Subcutaneous abdominal adipose tissue (tissue), 5 donors: Measurements from ENCODE around the gene TCF4.

Experiments
- H3K27ac ChIP-seq: one replicate; pipeline ENCODE4 v1.7.0; 2013; ENCODE audit warnings: low read depth, mild to moderate bottlenecking, inconsistent platforms, low read length, moderate library complexity
- H3K27me3 ChIP-seq, 5 donors: one replicate each; pipeline ENCODE4 v1.7.0; 2013; ENCODE audit warnings: low read length in 5 of 5, inconsistent platforms in 1 of 5; ENCODE audit not compliant: control insufficient read depth in 5 of 5, insufficient read depth in 4 of 5
- H3K36me3 ChIP-seq, 5 donors: one replicate each; pipeline ENCODE4 v1.7.0; 2013; ENCODE audit warnings: low read length in 5 of 5; ENCODE audit not compliant: control insufficient read depth in 5 of 5, insufficient read depth in 5 of 5
- H3K4me1 ChIP-seq, 5 donors: one replicate each; pipeline ENCODE4 v1.7.0; 2013; ENCODE audit warnings: low read length in 5 of 5, mild to moderate bottlenecking in 3 of 5, moderate library complexity in 1 of 5; ENCODE audit not compliant: control insufficient read depth in 5 of 5, insufficient read depth in 5 of 5
- H3K4me3 ChIP-seq, 5 donors: one replicate each; pipeline ENCODE4 v1.7.0; 2013; ENCODE audit warnings: low read length in 5 of 5, low read depth in 1 of 5
- H3K9ac ChIP-seq, 5 donors: one replicate each; pipeline ENCODE4 v1.7.0; 2013; ENCODE audit warnings: low read length in 5 of 5, mild to moderate bottlenecking in 4 of 5, moderate library complexity in 3 of 5
- H3K9me3 ChIP-seq, 5 donors: one replicate each; pipeline ENCODE4 v1.7.0; 2013; ENCODE audit warnings: low read length in 5 of 5; ENCODE audit not compliant: control insufficient read depth in 5 of 5
- donor health status: healthy.
- donor health status: healthy.
- donor health status: healthy.
- donor health status: healthy.
- donor health status: healthy.

Gene TCF4

GRCh38 chr18:55530166-55530565 lies 57.8 kb downstream of the TCF4 start:
- Histone ChIP-seq H3K9me3 (no peaks in the 10 kb centered on the region), H3K27ac (no peak overlapping the region), H3K9ac (no peak overlapping the region), H3K4me1 (peaks cover 0 to 4% (median 0%) of the 10 kb centered on the region in 5 donors), H3K4me3 (no peak overlapping the region), H3K36me3 (no peaks in the 10 kb centered on the region), H3K27me3 (no peaks in the 10 kb centered on the region)

DNA sequence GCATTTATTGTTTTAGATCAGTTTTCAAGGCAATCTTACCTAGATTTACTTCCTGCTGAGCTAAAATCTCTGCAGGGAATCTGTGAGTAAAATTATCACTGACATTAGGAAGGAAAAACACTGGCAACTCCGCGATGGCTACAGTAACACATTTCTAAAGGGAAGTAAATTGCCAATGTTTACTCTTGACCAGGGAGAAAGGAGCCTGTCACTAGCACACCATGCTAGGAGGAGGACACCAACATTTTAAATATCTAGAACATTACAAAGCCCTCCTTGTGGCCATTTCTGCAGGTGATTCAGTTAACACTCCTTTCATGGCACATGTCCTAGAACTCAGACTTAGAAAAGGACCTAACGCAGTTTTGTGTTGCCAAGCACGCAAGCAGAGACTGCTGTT lies 58.4 kb downstream of the TCF4 start:
- H3K27ac ChIP-seq = no peak overlapping the region
- H3K4me1 ChIP-seq = peaks cover 0 to 4% (median 0%) of the 10 kb centered on the region in 5 donors
- no peak overlapping the region for H3K9ac ChIP-seq
- no peaks in the 10 kb centered on the region for H3K36me3 ChIP-seq
- no peaks in the 10 kb centered on the region for H3K27me3 ChIP-seq
- H3K4me3 ChIP-seq = no peak overlapping the region
- no peaks in the 10 kb centered on the region for H3K9me3 ChIP-seq

- H3K27me3 ChIP-seq = no peaks in the 10 kb centered on the region
- H3K4me1 ChIP-seq = peaks cover 0 to 4% (median 0%) of the 10 kb centered on the region in 5 donors
- no peaks in the 10 kb centered on the region for H3K36me3 ChIP-seq
Observed at GRCh38 chr18:55525845-55526244, 62.1 kb downstream of the TCF4 start.

DNA sequence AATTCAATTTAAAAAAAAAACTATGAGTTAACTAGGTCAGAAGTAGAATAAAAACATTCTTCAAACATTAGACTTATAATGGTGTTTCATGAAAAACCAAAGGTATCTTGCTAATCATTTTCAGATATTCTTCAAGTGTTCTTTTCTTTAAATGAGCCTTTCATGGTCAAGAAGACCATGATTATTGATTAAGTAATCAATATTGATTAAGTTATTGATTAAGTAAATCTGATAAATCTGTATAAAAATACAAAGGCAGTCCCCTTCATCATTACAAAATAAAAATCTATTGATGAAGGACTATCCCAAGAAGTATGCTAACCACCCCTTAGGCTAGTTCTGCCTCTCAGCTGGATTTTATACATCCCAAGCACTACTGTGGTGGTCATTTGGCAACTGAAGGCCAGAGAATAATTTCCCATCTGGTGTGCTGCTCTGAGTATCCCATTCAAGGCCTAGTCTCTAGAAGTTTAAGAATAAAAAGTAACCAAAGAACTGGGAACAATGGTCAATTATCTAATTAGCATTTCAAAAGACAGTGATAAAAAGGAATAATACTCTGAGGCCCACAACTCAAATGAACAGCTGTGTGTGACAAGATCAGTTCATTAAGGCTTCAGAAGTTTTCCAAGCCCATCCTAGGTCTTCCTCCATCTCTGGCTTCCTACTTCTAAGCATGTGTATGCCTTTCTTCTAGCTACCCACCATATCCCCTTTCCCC lies 63.5 kb downstream of the TCF4 start:
- no peak overlapping the region for H3K9ac ChIP-seq
- no peaks in the 10 kb centered on the region for H3K9me3 ChIP-seq
- no peaks in the 10 kb centered on the region for H3K36me3 ChIP-seq
- no peaks in the 10 kb centered on the region for H3K27me3 ChIP-seq
- H3K4me3 ChIP-seq = no peak overlapping the region
- H3K4me1 ChIP-seq = peaks cover 0 to under 1% (median 0%) of the 10 kb centered on the region in 5 donors
- H3K27ac ChIP-seq = no peak overlapping the region

More at GRCh38 chr18:55525845-55526244, 62.1 kb downstream of the TCF4 start:
- Histone ChIP-seq H3K27ac (no peak overlapping the region), H3K4me3 (no peak overlapping the region), H3K9ac (no peak overlapping the region), H3K9me3 (no peaks in the 10 kb centered on the region)

DNA sequence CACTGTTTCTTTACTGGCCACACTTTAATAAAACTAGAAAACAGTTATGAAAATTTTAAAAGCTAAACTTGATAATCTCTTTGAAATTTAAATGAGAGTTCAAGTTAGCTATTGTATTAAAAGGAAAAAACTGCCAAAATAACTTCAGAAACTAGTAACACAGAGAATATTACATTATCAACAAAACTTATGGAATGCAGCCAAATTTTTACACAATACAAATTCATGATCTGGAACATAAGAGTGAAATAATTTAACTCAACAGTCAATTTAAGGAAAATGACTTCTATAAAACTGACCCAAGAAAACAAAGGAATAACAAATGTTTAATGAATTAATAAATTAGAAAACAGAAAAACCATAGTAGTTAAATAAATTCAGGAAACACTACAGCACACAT lies 65.0 kb downstream of the TCF4 start:
- Histone ChIP-seq H3K9me3 (no peaks in the 10 kb centered on the region), H3K36me3 (no peaks in the 10 kb centered on the region), H3K27ac (no peak overlapping the region), H3K4me3 (no peak overlapping the region), H3K27me3 (no peaks in the 10 kb centered on the region), H3K9ac (no peak overlapping the region), H3K4me1 (no peaks in the 10 kb centered on the region)

GRCh38 chr18:55522011-55522410 lies 66.0 kb downstream of the TCF4 start:
- Histone ChIP-seq H3K9me3 (no peaks in the 10 kb centered on the region), H3K4me1 (no peaks in the 10 kb centered on the region), H3K4me3 (no peak overlapping the region), H3K36me3 (no peaks in the 10 kb centered on the region), H3K27me3 (no peaks in the 10 kb centered on the region), H3K27ac (no peak overlapping the region), H3K9ac (no peak overlapping the region)

DNA sequence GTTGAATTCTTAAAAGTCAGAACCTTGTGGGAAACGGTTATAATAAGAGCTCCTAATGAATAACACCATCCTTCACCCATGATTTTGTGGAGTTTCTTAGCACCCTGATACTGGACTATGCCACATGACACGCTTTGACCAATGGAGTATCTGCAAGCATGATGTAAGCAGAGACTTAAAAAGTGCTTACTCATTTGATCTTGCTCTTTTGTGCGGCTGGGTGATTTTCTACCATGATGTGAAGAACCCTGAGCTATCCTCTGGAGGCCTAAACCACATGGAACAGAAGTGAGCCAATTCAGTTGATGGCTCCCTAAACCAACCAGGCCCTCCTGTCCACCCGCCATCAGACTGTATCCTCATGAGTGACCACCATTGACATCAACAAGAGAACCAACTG lies 70.9 kb downstream of the TCF4 start:
- Histone ChIP-seq H3K9me3 (no peaks in the 10 kb centered on the region), H3K36me3 (no peaks in the 10 kb centered on the region), H3K4me1 (peaks cover 0 to under 1% (median 0%) of the 10 kb centered on the region in 5 donors), H3K9ac (no peak overlapping the region), H3K27ac (no peak overlapping the region), H3K27me3 (no peaks in the 10 kb centered on the region), H3K4me3 (no peak overlapping the region)

DNA sequence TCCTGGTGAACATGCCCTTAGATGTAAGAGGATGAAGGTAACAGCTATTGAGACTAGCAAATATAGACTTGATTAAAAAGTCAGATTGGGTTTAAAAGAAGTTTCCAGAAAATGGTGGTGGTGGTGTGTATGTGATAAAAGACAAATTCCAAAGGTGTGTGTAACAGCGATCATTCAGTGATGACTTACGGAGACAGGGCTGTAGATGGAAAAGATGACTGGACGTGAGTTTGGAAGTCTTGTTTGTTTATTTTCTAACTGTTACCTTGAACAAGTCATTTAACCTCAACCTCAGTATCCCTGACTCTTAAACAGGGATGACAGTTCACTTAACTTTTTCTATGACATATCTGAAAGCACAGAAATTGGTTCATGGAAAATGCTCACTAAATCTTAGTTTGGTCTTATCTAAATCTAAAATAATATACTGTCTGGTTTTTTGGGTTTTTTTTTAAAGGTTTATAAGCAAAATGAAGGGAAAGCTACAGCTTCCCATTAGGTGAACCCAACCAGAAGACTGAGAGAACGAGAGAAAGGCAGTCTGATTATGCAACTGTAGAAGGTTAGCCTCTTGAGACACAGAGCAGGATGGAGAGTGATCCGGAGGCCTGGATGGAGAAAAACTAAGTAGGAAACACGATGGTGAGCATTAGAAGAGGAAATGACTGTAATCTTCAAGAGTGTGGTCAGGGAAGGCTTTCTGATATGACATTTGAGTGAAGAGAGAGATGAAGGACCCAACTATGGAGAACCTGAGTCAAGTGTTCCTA lies 71.9 kb downstream of the TCF4 start:
- Histone ChIP-seq H3K9me3 (no peaks in the 10 kb centered on the region), H3K36me3 (no peaks in the 10 kb centered on the region), H3K4me3 (no peak overlapping the region), H3K4me1 (peaks cover 0 to 6% (median 3%) of the 10 kb centered on the region in 5 donors), H3K9ac (no peak overlapping the region), H3K27ac (no peak overlapping the region), H3K27me3 (no peaks in the 10 kb centered on the region)

DNA sequence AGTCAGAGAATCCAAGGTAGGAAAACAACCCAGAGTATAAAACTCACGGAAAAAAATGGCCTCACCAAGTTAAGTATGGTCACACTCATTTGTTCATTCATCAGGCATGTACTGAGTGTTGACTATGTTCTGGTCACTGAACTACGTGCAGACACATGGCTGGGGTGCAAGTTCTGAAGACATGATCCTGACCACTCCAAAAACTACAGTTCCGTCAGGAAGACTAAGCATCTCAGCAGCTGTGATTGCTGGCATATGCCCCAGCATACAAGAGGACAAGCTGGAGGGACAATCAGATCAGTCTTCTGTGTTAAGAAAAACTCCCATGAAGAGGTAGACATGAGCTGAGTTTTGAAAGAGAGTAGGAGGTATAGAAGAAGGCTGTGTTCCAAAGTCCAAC lies 72.8 kb downstream of the TCF4 start:
- Histone ChIP-seq H3K9ac (no peak overlapping the region), H3K27ac (peak overlapping the region; percentile 15), H3K4me1 (peaks cover 0 to 9% (median 6%) of the 10 kb centered on the region in 5 donors), H3K4me3 (no peak overlapping the region), H3K36me3 (no peaks in the 10 kb centered on the region), H3K9me3 (no peaks in the 10 kb centered on the region), H3K27me3 (no peaks in the 10 kb centered on the region)

- Histone ChIP-seq H3K27me3 (no peaks in the 10 kb centered on the region), H3K9ac (no peak overlapping the region), H3K36me3 (no peaks in the 10 kb centered on the region), H3K9me3 (no peaks in the 10 kb centered on the region), H3K4me3 (no peak overlapping the region), H3K4me1 (peaks cover 0 to 20% (median 13%) of the 10 kb centered on the region in 5 donors), H3K27ac (peak overlapping the region; percentile 34)
Observed at GRCh38 chr18:55513161-55513560, 74.8 kb downstream of the TCF4 start.
